EL (cell line): ENCODE measurements around the gene ADRA1B.
"Not testable (repeated sequence)": the region's sequence is repeated elsewhere in the genome, so short reads cannot be mapped to it uniquely, and the experiment has no call there.

Experiments
- DNase-seq: peaks from one replicate; pipeline ENCODE4 v3.0.0-alpha.2; 2016

ADRA1B gene

GRCh38 chr5:159933531-159934485 is 17.5 kb downstream of the ADRA1B start:
- no peak for DNase-seq

- no peak for DNase-seq
Measured at GRCh38 chr5:159935946-159936345, 19.7 kb downstream of the ADRA1B start.

GRCh38 chr5:159936686-159937329 is 20.5 kb downstream of the ADRA1B start:
- no peak for DNase-seq

GRCh38 chr5:159937580-159937979 is 21.3 kb downstream of the ADRA1B start:
- DNase-seq = no peak

- no peak for DNase-seq
Measured at GRCh38 chr5:159943326-159943725, 27.0 kb downstream of the ADRA1B start.

GRCh38 chr5:159944056-159944600 is 27.8 kb downstream of the ADRA1B start:
- DNase-seq = no peak

GRCh38 chr5:159945359-159945758 is 29.1 kb downstream of the ADRA1B start:
- DNase-seq = no peak

- DNase-seq = no peak
Measured at GRCh38 chr5:159947708-159948358, 31.6 kb downstream of the ADRA1B start.

- no peak for DNase-seq
Measured at GRCh38 chr5:159951387-159951786, 35.1 kb downstream of the ADRA1B start.

GRCh38 chr5:159951834-159952233 is 35.6 kb downstream of the ADRA1B start:
- DNase-seq = no peak

GRCh38 chr5:159953609-159954008 is 37.3 kb downstream of the ADRA1B start:
- no peak for DNase-seq

GRCh38 chr5:159955056-159955624 is 38.9 kb downstream of the ADRA1B start:
- DNase-seq = no peak

- no peak for DNase-seq
Measured at GRCh38 chr5:159956074-159956473, 39.8 kb downstream of the ADRA1B start.

- no peak for DNase-seq
Measured at GRCh38 chr5:159961176-159962160, 45.2 kb downstream of the ADRA1B start.

GRCh38 chr5:159962214-159962613 is 45.9 kb downstream of the ADRA1B start:
- no peak for DNase-seq

GRCh38 chr5:159963935-159964334 is 47.7 kb downstream of the ADRA1B start:
- no peak for DNase-seq

GRCh38 chr5:159965031-159965837 is 49.0 kb downstream of the ADRA1B start:
- peak; percentile 78 for DNase-seq

GRCh38 chr5:159965838-159966128 is 49.5 kb downstream of the ADRA1B start:
- not testable (repeated sequence) for DNase-seq

GRCh38 chr5:159969966-159970365 is 53.7 kb downstream of the ADRA1B start:
- no peak for DNase-seq

- peak; percentile 80 for DNase-seq
Measured at GRCh38 chr5:159971038-159971437, 54.8 kb downstream of the ADRA1B start.

- no peak for DNase-seq
Measured at GRCh38 chr5:159971514-159971913, 55.2 kb downstream of the ADRA1B start.
